Ectodermal cell (in vitro differentiated cells): Measurements from ENCODE around the gene RUNX2.

Experiments
- H3K27ac ChIP-seq: 2 replicates; pipeline ENCODE4 v1.7.0; 2013; ENCODE audit warnings: mild to moderate bottlenecking, low read depth, low read length; ENCODE audit not compliant: insufficient read depth, poor library complexity, severe bottlenecking
- H3K27me3 ChIP-seq: 2 replicates; pipeline ENCODE4 v1.7.0; 2013; ENCODE audit warnings: mild to moderate bottlenecking, low read length; ENCODE audit not compliant: insufficient read depth, control insufficient read depth, poor library complexity, severe bottlenecking
- H3K36me3 ChIP-seq: one replicate; pipeline ENCODE4 v1.7.0; 2013; ENCODE audit warnings: low read length; ENCODE audit not compliant: control insufficient read depth, insufficient read depth
- H3K4me1 ChIP-seq: one replicate; pipeline ENCODE4 v1.7.0; 2013; ENCODE audit warnings: low read length; ENCODE audit not compliant: control insufficient read depth, insufficient read depth
- H3K4me3 ChIP-seq: 2 replicates; pipeline ENCODE4 v1.7.0; 2013; ENCODE audit warnings: low read depth, low read length, control low read depth; ENCODE audit not compliant: insufficient read depth
- H3K9me3 ChIP-seq: 2 replicates; pipeline ENCODE4 v1.7.0; 2013; ENCODE audit warnings: mild to moderate bottlenecking, low read length, moderate library complexity; ENCODE audit not compliant: control insufficient read depth
- WGBS, 2 experiments: methylation state at CpG; one replicate each; pipeline ENCODE4 v1.1.7; 2013; ENCODE audit warnings: missing lambda C conversion rate in 2 of 2; 5-methylcytosine and 5-hydroxymethylcytosine counted together

Gene RUNX2

GRCh38 chr6:45531999-45532595 is 204.0 kb downstream of the RUNX2 start:
- H3K36me3 ChIP-seq = no peaks in the 10 kb centered on the region
- no peaks in the 10 kb centered on the region for H3K27me3 ChIP-seq
- H3K27ac ChIP-seq = no peak overlapping the region
- 86 to 92% methylated on average over 2 of the region's 2 CpGs for WGBS, 2 experiments
- no peaks in the 10 kb centered on the region for H3K4me1 ChIP-seq
- H3K9me3 ChIP-seq = no peaks in the 10 kb centered on the region
- no peak overlapping the region for H3K4me3 ChIP-seq

GRCh38 chr6:45532721-45533210 is 204.6 kb downstream of the RUNX2 start:
- Histone ChIP-seq H3K36me3 (no peaks in the 10 kb centered on the region), H3K27me3 (no peaks in the 10 kb centered on the region), H3K9me3 (no peaks in the 10 kb centered on the region), H3K27ac (no peak overlapping the region), H3K4me1 (no peaks in the 10 kb centered on the region), H3K4me3 (no peak overlapping the region)
- WGBS, 2 experiments = 93 to 95% methylated on average over 4 to 5 of the region's 6 CpGs

- H3K9me3 ChIP-seq = no peaks in the 10 kb centered on the region
- no peak overlapping the region for H3K27ac ChIP-seq
- H3K36me3 ChIP-seq = no peaks in the 10 kb centered on the region
- no peak overlapping the region for H3K4me3 ChIP-seq
- H3K4me1 ChIP-seq = no peaks in the 10 kb centered on the region
- H3K27me3 ChIP-seq = no peaks in the 10 kb centered on the region
- WGBS, 2 experiments = 81 to 83% methylated on average over 4 of the region's 4 CpGs
These were observed 205.3 kb downstream of the RUNX2 start for GRCh38 chr6:45533386-45533785.

- Histone ChIP-seq H3K27ac (no peak overlapping the region), H3K27me3 (no peaks in the 10 kb centered on the region), H3K4me3 (no peak overlapping the region), H3K9me3 (no peaks in the 10 kb centered on the region), H3K36me3 (no peaks in the 10 kb centered on the region), H3K4me1 (peaks cover 3% of the 10 kb centered on the region)
- 88 to 98% methylated on average over 4 of the region's 4 CpGs for WGBS, 2 experiments
These were observed 207.8 kb downstream of the RUNX2 start for GRCh38 chr6:45535933-45536332.

- Histone ChIP-seq H3K36me3 (no peaks in the 10 kb centered on the region), H3K4me1 (peaks cover 3% of the 10 kb centered on the region), H3K27ac (no peak overlapping the region), H3K9me3 (no peaks in the 10 kb centered on the region), H3K27me3 (no peaks in the 10 kb centered on the region), H3K4me3 (no peak overlapping the region)
- WGBS, 2 experiments = 89 to 94% methylated on average over 6 of the region's 6 CpGs
These were observed 209.4 kb downstream of the RUNX2 start for GRCh38 chr6:45537539-45537938.

GRCh38 chr6:45538641-45539547 is 210.8 kb downstream of the RUNX2 start:
- H3K4me1 ChIP-seq = peaks cover 3% of the 10 kb centered on the region
- H3K9me3 ChIP-seq = no peaks in the 10 kb centered on the region
- H3K4me3 ChIP-seq = no peak overlapping the region
- no peak overlapping the region for H3K27ac ChIP-seq
- WGBS, 2 experiments = 80 to 83% methylated on average over 8 of the region's 8 CpGs
- no peaks in the 10 kb centered on the region for H3K36me3 ChIP-seq
- no peaks in the 10 kb centered on the region for H3K27me3 ChIP-seq

- Histone ChIP-seq H3K4me1 (peaks cover 3% of the 10 kb centered on the region), H3K4me3 (no peak overlapping the region), H3K27ac (no peak overlapping the region), H3K9me3 (no peaks in the 10 kb centered on the region), H3K36me3 (no peaks in the 10 kb centered on the region), H3K27me3 (no peaks in the 10 kb centered on the region)
- whole genome bisulfite sequencing, 2 experiments = 95 to 96% methylated on average over 6 of the region's 6 CpGs
These were observed 212.3 kb downstream of the RUNX2 start for GRCh38 chr6:45540375-45540920.

- 91 to 93% methylated on average over 3 of the region's 3 CpGs for WGBS, 2 experiments
- Histone ChIP-seq H3K36me3 (no peaks in the 10 kb centered on the region), H3K4me3 (no peak overlapping the region), H3K9me3 (no peaks in the 10 kb centered on the region), H3K4me1 (peaks cover 3% of the 10 kb centered on the region), H3K27me3 (no peaks in the 10 kb centered on the region), H3K27ac (no peak overlapping the region)
These were observed 213.8 kb downstream of the RUNX2 start for GRCh38 chr6:45541934-45542333.

GRCh38 chr6:45543298-45544235 is 215.4 kb downstream of the RUNX2 start:
- Histone ChIP-seq H3K4me1 (peaks cover 3% of the 10 kb centered on the region), H3K27ac (no peak overlapping the region), H3K36me3 (no peaks in the 10 kb centered on the region), H3K4me3 (no peak overlapping the region), H3K9me3 (no peaks in the 10 kb centered on the region), H3K27me3 (no peaks in the 10 kb centered on the region)
- WGBS, 2 experiments = 98 to 99% methylated on average over 3 to 4 of the region's 5 CpGs
